GM21367 (cell line): Measurements from ENCODE around the gene DPP7.

Source experiments
- ATAC-seq: cut with Tn5 transposase; IDR thresholded peaks from one replicate; pipeline ENCODE4 v1.9.1; 2021; ENCODE audit not compliant: unreplicated experiment

Gene DPP7

GRCh38 chr9:137095664-137096517 is 18.6 kb downstream of the DPP7 start:
- peak; percentile 57 for ATAC-seq

GRCh38 chr9:137089232-137089947 is 25.1 kb downstream of the DPP7 start:
- ATAC-seq: no peak

- ATAC-seq: no peak
These were observed 26.4 kb downstream of the DPP7 start for GRCh38 chr9:137088121-137088520.

- ATAC-seq: no peak
These were observed 27.1 kb downstream of the DPP7 start for GRCh38 chr9:137087409-137087925.

GRCh38 chr9:137086531-137087408 is 27.8 kb downstream of the DPP7 start, which contains the start of gene MAN1B1:
Gene MAN1B1 (plus strand): TSS chr9:137086985. CDS start chr9:137087000, 15 bp downstream.
- ATAC-seq: peak; percentile 66

- peak; percentile 2 for ATAC-seq
These were observed 28.5 kb downstream of the DPP7 start for GRCh38 chr9:137085920-137086530.

GRCh38 chr9:137084526-137084925 is 30.0 kb downstream of the DPP7 start:
- no peak for ATAC-seq

- ATAC-seq: no peak
These were observed 31.0 kb downstream of the DPP7 start for GRCh38 chr9:137083394-137084004.

GRCh38 chr9:137082925-137083290 is 31.6 kb downstream of the DPP7 start:
- no peak for ATAC-seq

GRCh38 chr9:137082222-137082924 is 32.2 kb downstream of the DPP7 start:
- no peak for ATAC-seq

- ATAC-seq: no peak
These were observed 34.0 kb downstream of the DPP7 start for GRCh38 chr9:137080260-137081122.

- ATAC-seq: no peak
These were observed 35.1 kb downstream of the DPP7 start for GRCh38 chr9:137079401-137079787.

- ATAC-seq: no peak
These were observed 35.7 kb downstream of the DPP7 start for GRCh38 chr9:137078701-137079400.

GRCh38 chr9:137077758-137078693 is 36.5 kb downstream of the DPP7 start:
- no peak for ATAC-seq

- ATAC-seq: no peak
These were observed 37.4 kb downstream of the DPP7 start, which contains the start of gene UAP1L1 for GRCh38 chr9:137077010-137077747. Gene UAP1L1 (plus strand): TSS chr9:137077517. CDS start chr9:137077533, 16 bp downstream.

- ATAC-seq: no peak
These were observed 37.9 kb downstream of the DPP7 start for GRCh38 chr9:137076636-137077009.
